RPMI7951 (cell line): ENCODE results near the gene TNFRSF13B. TPM values are rescaled to one million over a fixed set of nuclear protein-coding genes. Genes with fewer than 3 reads are reported as not detected.

Experiments
- DNase-seq: peaks from one replicate; pipeline ENCODE4 v3.0.0-alpha.2; 2012; ENCODE audit warnings: low read depth
- total RNA-seq: library from RNA; depleted of rRNA; stranded (reverse); fragments of >200 nt; shearing (Covaris generic); gene quantifications from 2 replicates; pipeline ENCODE4 v1.2.3, GENCODE V29; 2014

Gene TNFRSF13B
- total RNA-seq, 1 experiment from 2014 or later: not detected

DNA sequence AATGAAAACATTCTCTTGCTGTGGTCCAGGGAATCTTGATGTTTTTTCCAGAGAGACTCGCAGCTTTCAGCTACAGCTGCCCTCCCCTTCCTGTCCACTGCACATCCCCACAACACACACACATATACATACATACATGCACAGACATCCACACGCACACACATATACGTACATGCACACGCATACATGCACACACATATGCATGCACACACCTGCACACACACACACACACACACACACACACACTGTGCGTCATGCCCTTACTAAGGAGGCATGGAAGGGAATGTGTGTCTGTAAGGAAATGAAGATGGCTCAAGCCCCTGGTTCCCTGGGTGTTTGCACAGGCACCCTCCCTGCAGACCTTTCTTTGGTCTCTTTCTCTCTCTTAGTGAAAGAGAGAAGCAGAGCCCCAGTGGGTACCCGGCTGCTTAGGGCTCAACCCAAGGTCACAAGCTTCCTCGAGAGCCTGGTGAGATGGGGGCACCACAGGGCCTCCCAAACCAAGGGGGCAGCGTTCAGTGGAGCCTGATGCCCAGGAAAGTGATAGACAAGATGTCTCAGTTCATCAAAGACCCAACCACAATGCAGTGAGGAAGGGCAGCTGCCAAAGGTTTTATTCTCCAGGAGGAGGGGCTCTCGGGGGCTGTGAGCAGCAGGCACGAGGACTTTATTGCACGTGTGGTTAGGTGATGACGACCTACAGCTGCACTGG is 33.3 kb downstream of the TNFRSF13B start:
- DNase-seq: no peak

DNA sequence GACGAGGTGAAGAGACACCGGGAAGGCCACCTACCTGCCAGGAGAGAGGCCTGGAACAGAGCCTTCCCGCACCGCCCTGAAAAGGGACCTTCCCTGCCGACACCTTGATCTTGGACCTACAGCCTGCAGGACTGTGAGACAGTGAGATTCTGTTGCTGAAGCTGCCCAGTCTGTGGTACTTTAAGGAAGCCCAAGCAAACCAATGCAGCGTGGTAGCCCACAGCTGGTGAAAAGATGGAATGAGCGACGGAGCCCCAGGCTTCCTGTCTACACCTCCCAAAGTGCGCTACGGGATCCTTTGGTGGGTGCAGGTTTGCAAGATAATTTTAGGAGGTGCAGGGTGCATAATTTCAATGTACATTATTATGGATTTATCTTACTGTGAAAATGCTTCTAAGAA is 33.9 kb downstream of the TNFRSF13B start:
- no peak for DNase-seq

DNA sequence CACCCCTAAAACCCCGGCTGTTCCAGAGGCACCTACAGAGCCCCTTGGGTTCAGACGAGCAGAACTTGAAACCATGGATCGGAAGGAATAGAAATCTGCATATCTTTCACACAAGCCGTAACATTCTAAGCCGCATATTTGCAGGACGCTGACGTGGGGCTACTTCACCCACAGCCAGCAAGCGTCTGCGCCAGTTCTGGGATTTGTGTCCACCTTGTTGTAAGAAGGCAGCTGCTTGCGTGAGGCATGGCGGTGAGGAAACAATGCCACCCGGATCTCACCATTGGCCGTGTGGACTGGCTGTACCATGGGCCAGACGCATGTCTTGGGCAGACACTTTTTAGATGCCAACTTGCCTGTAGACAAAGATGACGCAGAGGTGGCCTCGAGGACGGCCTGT is 34.5 kb downstream of the TNFRSF13B start:
- no peak for DNase-seq

DNA sequence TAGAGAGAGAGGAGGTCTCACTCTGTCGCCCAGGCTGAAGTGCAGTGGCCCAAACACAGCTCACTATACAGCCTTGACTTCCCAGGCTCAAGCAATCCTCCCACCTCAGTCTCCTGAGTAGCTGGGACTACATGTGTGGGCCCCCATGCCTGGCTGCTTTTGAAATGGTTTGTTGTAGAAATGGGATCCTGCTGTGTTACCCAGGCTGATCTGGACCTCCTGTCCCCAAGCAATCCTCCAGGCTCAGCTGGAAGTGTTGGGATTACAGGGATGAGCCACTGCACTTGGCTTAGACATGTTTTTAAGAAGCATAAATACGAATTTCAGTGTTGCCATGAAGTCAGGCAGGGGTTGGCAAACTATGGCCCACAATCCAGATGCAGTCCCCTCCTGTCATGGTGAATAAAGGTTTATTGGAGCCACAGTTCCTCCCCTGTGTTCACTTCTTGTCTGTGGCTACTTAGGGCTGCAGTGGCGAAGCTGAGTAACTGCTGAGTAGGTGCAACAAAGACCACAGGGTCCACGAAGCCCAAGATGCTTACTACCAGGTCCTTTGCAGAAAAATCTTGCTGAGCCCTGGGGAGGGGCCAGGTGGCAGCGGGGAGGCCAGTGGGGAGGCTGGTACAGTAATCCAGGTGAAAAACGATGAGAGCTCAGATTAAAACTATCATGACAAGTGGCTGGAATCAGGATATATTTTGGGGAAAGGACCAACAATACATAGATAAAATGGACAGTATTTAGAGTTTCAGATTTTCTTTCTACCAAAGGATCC is 35.2 kb downstream of the TNFRSF13B start:
- no peak for DNase-seq

DNA sequence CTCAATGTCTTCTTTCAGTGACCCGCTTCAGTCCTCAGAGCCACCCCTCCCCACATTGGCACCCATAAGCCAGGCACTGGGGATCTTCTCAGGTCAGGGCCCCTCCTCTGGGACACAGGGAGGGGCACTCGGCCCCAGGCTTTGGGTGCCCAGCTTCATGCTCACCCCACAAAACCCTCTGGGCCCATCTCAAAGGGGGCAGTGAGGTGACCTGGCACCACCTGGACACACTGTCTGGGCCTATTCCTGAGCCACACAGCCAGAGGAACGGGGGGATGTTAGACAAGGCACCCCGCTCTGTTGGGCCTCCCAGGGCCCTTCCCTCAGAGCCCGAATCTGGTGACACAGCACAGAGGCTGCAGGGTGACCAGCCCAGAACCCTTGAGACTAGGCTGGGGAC is 36.1 kb downstream of the TNFRSF13B start:
- DNase-seq: no peak

DNA sequence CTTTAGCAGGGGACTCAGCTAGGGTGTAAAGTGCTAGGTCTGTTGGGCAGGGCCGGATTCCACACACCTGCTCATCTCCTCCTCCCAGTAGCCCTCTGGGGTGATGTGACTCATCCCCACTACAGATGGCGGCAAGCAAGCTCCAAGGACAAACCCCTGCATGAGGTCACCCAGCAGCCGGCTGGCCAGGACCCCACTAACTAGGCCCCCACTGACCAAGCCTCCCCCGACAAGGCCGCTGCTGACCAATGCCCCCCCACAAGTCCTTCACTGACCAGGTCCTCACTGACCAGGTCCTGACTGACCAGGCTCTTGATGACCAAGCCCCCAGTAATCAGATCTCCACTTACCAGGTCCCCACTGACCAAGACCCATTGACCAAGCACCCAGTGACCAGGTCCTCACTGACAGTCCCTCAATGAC is 36.7 kb downstream of the TNFRSF13B start:
- DNase-seq: peak; percentile 23

DNA sequence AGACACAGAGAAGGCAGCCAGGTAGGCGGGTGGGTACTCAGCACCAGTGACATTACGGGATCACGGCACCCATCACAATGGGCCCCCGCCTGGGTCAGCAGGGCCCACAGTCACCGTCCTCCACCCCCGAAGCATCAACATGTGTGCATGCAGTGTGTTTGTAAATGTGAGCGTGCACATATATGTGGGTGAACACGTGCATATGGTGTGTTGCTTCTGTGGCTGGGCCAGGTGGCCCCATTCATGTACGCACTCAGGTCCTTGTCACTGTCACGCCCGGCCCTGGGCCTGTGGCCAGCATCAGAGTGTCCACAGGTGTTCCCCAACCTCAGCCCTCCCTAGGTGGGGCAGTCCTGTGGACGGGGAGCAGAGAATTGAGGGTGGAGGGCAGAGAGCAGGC is 37.1 kb downstream of the TNFRSF13B start:
- no peak for DNase-seq

DNA sequence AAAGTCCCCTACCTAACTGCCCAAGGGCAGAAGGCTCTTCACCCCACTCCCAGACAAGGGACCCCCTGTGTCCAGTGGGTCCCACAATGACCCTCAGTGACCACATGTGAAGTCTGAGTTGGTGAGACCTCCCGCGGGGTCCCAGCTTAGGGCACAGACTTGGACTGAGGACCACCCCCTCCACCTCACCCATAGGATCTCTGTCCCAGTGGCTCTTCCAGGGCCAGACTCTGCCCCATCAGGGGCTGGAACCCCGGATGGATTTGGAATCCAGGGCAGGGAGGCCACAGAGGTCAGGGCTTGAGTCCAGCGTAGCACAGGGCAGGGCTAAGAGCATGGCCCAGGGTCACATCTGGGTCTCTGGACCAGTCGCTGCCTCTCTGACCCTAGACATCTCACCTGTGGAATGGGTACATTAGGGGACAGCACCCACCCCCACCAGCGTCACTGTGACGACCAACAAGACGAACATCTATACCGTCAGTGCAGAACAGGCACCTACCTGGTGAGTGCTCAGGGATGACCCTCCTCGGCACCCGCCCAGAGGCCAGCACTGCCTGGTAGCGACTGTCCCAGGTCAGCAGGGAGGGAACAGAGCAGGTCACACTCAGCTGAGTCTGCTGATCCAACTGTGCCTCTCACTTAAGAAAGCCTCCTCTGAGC is 37.7 kb downstream of the TNFRSF13B start:
- DNase-seq: no peak

DNA sequence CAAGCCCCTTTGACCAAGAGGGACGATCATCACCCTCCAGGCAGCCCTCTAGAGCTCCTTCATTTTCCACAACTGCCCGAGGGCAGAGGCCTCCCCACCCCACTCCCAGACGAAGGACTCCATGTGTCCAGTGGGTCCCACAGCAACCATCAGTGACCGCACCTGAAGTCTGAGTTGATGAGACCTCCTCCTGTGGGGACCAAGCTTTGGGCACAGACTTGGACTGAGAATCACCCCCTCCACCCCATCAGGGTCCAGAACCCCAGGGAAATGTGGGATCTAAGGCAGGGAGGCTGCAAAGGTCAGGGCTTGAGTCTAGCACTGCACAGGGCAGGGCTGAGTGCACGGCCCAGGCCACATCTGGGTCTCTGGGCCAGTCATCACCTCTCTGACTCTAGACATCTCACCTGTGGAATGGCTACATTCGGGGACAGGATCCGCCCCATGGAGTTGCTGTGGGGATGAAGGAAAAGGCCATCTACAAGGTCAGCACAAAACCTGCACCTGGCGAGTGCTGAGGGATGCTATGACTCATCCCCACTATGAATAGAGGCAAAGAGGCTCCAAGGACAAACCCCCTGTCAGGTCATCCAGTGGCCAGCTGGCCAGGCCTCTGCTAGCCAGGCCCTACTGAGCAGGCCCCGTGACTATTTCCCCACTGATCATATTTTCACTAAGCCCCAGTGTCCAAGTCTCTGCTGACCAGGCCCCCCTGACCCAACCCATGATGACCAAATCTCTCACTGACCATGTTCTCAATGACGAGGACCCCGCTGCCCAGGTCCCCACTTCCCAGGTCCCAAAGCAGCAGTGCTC is 38.4 kb downstream of the TNFRSF13B start:
- DNase-seq: peak; percentile 40

DNA sequence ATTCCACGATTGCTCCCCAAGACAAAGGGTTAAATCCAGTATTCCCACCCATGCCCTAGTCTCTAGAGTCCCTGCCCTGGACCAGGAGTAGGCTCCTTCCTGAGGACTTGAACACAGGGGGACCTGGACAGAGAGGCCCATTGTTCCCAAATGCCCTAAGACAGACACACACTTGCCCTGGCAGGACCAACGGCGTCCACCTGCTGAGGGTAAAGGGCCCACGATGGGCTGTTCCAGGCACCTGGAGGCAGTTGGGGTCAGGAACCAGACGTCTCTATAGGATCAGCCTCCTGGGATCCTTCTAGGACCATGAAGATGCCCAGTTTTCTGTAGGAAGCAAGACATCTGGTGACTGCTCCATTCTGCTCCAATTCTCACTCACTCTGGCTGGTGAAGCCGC is 39.3 kb downstream of the TNFRSF13B start:
- DNase-seq: no peak

DNA sequence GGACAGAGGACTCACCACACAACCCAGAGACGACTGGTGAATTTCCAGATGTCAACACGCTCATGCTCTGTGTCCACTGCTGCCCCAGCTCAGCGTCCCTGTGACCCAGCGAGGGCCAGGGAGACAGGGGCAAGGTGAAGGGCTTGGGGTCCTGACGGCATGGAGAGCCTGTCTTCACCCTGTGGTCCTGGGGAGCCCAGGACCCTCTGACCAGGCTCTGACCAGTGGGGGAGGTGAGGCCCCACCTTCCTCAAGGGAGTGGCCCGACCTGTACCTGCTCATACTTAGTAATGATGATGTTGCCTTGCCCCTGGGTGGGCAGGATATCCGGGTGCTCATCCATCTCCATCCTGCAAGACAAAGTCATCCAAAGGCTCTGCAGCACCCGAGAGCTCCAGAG is 39.8 kb downstream of the TNFRSF13B start:
- no peak for DNase-seq

DNA sequence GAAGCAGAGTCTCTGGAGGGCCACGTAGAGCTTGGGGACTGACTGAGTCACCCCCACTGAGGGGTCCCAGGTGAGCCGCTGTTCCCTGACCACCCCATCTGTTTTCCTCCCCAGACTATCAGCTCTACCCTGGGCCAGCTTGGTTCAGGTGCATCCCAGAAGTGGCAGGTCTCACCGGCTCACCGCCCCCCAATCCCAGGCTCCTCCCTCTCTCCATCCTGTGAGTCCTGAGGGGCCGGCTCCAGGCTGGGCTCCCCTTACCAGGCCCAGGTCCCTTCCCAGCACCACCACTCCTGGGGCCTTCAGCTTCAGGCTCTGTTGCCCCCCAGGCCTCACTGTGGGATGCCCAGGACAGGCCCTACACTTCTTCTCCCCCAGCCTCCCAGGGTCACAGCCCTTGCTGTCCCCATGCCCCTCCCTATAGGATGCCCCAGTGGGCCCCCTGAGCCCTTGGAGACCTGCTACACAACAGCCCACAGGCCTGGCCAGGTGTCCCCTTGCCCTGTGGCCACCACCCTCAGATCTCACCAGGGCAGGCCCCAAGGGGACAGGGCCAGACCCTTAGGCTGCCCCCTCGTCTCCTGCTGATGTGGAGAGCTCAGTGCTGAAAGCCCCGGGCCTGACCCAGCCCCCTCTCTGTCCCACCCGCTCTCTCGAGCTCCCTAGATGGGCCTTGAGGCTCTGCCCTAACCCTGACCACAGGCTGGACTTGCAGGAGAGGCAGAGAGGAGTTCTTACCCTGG is 40.4 kb downstream of the TNFRSF13B start:
- DNase-seq: no peak

DNA sequence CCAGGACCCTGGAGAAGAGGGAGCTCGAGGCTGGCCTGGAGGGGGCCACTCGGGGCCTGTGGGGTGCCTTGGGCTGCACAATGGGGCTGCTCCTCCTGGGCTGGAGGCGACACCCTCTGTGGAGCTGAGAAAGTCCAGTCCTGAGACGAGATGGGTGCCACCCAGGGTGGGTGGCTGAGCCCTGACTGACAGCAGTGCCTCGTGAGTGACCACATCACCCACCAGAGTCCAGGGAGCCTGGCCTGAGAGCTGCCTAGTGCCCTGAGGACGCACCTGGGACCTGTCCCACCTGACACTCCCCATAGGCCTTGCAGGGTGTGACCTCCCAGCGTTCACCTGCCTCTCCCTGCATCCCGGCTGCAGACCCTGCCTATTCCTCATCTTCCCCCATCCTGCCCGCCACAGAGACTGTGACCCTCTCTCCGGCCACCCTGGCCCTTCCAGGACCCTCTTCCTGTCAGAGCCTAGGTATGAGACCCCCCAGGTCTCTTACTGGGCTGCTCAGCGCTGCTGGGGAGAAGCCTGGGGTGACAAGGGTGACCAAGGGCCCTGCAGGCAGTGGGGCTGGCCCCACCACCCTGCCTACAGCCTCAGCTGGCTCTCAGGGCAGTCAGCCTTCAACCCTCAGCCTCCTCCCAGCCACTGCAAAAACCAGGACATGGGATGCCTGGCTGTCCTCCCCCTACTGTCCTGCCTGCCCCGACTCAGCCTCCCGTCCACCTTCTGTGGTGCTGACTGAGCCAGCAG is 41.2 kb downstream of the TNFRSF13B start:
- DNase-seq: no peak

DNA sequence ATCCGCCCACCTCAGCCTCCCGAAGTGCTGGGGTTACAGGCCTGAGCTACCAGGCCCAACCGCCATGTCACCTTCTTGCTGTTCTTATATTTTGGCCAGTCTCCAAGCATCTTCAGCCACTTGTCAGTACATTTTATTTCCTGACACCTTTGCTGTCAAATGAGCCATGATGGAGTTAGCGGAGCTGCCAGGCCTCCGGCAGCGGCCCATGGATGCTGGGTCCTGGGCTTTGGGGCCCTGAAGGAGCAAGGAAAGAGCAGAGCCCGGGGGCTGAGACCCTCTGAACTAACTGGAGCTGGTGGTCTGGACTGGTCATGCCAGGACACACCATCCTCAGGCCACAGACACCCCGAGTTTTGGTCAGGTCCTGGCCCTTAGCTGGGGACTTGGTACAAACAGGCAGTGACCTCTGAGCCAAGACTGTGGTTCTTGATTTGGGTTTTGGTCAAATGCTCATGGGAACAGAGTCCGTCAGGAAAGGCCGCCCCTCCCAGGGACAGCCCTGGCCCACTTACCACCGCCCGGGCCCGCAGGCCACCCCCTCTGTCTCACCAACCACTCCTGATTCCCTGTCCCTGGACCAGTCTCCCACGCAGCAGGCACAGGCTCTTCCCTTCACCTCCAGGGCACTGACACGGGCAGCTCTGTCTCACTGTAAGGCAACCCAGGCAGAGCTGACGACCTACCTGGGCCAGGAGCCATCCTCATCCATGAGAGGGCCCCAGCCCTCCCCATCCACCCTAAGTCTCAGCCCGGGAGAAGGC is 42.0 kb downstream of the TNFRSF13B start:
- no peak for DNase-seq

DNA sequence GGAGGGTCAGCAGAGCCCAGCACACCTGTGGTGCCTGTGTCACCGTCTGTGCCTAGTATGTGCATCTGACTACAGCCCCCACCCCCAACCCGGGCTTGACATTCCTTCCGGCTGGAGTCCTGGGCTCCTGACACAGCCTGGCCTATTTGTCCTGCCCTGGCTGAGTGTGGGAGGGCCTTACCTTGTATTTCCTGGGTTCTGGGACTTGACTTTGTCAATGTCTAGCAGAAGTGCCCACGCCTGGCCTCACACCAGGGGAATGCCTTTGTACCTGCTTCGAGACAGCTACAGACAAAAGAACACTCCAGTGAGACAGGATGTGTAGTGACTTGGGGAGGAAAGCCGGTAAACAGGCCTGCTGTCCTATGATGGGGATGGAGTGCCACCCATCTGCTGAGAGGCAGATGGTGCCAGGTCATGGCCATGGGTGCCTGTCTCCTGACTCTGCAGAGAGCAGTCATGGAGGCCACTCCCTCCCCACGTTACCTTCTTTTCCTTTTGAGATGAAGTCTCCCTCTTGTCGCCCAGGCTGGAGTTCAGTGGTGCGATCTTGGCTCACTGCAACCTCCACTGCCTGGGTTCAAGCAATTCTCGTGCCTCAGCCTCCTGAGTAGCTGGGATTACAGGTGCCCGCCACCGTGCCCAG is 42.8 kb downstream of the TNFRSF13B start:
- no peak for DNase-seq

DNA sequence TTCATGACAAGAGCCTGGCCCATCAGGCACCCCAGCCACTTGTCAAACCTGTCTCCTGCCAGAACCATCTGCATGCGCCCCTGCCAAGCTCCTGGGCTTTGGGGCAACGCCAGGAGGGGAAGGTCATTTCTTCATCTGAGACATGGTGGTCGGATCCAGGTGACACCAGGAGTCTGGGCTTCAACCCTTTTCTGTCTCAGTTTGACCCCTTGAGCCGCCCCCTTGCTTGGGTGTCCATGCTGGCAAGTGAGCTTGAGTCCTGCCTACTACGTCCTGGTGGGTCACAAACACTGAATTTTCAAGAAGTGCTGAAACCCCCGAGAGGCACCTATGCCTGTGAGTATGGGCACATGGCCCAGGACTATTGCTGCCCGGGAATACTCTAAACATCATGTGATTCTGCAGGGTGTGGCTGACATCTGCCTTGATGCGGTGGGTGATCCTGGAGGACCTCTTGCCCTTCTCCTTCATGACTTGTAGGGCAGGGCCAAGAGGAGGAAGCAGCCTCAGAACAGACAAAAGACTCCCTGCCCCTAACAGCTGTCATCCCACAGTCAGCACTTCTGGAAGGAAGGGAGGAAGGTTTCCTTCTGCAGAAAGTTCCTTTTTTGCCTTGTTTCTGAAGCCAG is 43.4 kb downstream of the TNFRSF13B start:
- DNase-seq: no peak

DNA sequence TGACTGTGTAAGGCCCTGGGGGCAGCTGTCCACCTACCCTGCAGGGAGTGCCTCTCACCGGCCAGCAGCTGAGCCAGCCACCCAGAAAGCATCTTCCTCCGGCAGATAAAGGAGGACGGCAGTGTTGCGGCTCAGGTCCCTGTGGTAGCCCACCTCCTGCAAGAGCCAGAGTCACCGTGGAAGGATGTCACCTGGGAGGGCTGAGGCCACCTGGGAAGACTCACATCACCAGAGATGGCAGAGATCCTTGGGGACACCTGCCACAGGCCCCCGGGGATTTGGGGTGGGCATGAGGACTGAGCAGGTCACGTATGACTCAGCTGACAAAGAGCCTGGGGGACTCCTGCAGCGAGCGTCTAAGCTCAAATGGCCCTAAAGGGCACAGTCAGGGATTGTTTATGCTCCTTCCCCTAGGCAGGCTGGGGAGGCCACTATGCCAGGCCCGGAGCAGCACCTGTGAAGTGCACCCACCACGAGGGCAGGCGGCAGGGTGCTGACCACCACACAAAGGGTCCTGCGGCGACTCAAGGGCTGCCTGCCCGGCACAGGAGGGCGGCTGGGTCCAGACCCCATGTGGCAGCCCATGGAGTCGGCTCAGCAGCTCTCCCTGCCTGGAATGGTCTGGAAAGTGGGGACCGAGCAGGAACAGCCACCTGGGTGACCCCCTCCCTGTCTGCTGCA is 44.1 kb downstream of the TNFRSF13B start:
- DNase-seq: no peak
